HG02759 (cell line): ENCODE results near the gene SUSD2.
"Not testable (repeated sequence)": the region's sequence is repeated elsewhere in the genome, so short reads cannot be mapped to it uniquely, and the experiment has no call there.

ENCODE experiments used
- ATAC-seq: cut with Tn5 transposase; IDR thresholded peaks from one replicate; pipeline ENCODE4 v1.9.1; 2021; ENCODE audit warnings: mild to moderate bottlenecking, moderate library complexity; ENCODE audit not compliant: unreplicated experiment

SUSD2 gene

DNA sequence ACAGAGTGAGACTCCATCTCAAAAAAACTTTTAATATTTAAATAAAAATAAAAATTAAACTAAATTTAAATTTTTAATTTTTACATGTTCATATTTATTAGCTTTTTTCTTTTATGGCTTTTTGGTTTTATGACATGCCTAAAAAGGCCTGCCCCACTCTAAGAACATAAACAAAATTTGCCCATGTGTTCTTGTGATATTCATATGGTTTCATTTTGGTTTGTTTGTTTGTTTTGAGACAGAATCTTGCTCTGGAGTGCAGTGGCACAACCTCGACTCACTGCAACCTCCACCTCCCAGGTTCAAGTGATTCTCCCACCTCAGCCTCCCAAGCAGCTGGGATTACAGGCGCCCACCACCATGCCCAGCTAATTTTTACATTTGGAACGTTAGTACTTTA lies 27.7 kb downstream of the SUSD2 start:
- no peak for ATAC-seq

- ATAC-seq: no peak
These were observed 28.4 kb downstream of the SUSD2 start for GRCh38 chr22:24209687-24210086.

DNA sequence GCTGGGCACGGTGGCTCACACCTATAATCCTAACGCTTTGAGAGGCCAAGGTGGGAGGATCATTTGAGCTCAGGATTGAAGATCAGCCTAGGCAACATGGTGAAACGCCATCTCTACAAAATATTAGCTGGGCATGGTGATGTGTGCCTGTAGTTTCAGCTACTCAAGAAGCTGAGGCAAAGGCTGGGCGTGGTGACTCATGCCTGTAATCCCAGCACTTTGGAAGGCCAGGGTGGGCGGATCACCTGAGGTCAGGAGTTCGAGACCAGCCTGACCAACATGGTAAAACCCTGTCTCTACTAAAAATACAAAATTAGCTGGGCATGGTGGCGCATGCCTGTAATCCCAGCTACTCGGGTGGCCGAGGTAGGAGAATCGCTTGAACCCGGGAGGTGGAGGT lies 29.1 kb downstream of the SUSD2 start:
- ATAC-seq: not testable (repeated sequence)

GRCh38 chr22:24211716-24212115 lies 30.4 kb downstream of the SUSD2 start:
- ATAC-seq: not testable (repeated sequence)

- not testable (repeated sequence) for ATAC-seq
These were observed 31.8 kb downstream of the SUSD2 start for GRCh38 chr22:24213111-24213510.

DNA sequence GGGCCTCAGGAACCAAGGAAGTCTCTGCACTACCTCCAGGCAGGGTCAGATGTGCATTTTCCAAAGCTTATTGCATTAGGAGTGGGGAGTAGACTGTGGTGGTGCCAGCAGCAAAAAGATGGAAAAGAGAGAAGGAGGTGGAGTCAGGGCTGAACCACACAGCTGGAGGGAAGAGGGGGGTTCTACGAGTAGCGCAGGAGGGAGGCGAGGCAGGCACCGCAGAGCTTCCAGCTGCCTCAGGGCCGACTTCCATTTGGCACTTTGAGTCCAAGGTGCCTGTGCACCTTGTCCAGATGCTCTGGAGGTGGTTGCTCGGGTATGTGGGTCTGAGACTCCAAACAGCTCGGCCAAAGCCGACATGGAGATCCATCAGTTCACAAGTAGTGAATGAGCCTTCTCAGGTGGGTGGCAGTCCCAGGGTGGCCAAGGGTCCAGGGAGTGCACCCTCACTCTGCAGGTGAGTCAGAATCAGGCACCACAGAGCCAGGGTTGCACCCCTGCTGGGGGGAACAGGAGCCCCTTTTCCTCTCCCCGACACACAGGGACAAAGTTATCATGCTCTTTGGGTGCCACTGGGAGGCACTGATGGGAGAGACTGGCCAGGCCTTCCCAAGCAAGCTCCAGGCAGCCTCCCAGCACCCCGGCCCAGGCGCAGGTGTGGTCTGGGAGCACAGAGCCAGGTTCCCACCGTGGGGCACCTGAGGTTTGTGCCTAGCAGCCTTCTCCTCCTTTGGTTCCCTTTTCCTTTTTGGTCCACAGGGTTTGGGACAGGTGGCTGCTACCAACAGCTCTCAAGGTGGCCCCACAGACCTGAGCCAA lies 33.4 kb downstream of the SUSD2 start:
- no peak for ATAC-seq

DNA sequence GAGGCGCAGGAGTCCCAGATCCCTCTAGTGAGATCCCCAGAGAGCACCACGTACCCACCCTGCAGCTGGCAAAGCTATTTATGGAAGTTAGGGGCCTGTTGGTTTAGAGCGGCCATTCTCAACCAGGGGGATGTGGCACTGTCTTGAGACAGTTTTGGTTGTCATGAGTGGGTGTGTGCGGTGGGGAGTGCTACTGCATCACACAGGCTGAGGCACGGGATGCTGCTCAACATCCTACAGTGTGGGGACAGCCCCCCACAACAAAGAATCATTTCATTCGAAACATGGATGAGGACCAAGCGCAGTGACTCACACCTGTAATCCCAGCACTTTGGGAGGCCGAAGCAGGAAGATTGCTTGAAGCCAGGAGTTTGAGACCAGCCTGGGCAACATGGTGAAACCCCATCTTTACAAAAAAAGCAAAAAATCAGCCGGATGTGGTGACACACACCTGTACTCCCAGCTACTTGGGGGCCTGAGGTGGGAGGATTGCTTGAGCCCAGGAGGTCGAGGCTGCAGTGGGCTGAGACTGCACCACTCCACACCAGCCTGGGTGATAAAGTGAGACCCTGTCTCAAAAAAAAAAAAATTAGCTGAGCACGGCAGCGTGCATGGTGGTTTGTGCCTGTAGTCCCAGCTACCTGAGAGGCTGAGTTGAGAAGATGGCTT lies 35.4 kb downstream of the SUSD2 start:
- ATAC-seq: no peak

DNA sequence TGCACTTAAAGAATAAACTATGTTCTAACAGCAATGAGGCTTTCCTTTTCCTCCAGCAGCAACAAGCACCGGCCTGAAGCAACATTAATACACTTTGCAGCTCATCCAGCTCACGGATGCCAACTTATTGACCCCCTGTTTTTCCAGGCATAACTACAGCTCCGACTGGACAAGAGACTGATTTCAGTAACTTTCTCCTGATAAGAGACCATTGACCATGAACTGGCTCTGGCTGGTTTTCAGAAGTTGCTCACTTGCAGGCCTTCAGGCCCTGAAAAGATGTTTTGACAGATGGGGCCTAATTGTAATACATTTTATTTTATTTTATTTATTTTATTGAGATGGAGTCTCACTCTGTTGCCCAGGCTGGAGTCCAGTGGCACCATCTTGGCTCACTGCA lies 36.1 kb downstream of the SUSD2 start:
- ATAC-seq: no peak

GRCh38 chr22:24219750-24220149 lies 38.5 kb downstream of the SUSD2 start:
- no peak for ATAC-seq

- ATAC-seq: no peak
These were observed 43.2 kb downstream of the SUSD2 start for GRCh38 chr22:24224468-24224867.

GRCh38 chr22:24225044-24225601 lies 43.8 kb downstream of the SUSD2 start:
- no peak for ATAC-seq

- ATAC-seq: no peak
These were observed 44.7 kb downstream of the SUSD2 start for GRCh38 chr22:24225951-24226350.

GRCh38 chr22:24230911-24231656 lies 49.8 kb downstream of the SUSD2 start:
- ATAC-seq: no peak

DNA sequence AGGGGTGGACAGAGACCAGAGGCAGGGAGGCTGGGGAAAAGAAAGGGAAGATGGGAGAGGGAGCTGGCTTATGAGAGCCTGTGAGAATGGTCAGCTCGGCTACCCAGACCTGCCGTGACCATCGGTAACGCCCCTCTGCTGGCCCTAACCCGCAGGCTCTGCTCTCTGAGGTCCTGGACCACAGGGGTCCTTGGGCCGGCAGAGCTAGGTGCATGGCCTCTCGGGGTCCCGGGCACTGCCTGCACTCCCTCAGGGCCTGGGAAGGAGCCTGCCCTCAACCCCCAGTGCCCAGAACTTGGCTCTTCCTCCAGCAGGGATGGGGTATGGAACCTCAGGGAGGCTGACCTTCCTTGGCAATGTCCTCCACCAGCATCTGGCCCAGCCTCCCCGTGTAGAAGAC lies 50.4 kb downstream of the SUSD2 start:
- no peak for ATAC-seq

DNA sequence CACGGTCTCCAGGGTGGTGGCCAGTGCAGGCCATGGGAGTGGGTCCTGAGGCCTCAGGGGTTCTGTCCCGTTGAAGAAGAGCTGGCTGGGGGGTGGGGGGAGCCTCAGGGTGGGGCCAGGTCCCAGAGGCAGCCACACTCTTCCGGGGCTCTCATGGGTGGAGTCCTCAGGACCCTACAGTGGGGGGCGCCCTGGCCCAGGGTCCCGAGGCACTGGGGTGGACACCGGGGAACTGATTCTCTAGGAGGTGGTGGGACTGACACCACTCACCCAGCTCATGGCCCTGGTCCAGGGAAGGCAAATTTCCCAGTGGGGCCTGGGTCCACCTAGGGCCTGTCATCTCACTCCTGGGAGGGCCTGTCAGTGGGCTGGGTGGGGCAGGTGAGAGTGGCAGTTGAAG lies 50.8 kb downstream of the SUSD2 start:
- no peak for ATAC-seq

DNA sequence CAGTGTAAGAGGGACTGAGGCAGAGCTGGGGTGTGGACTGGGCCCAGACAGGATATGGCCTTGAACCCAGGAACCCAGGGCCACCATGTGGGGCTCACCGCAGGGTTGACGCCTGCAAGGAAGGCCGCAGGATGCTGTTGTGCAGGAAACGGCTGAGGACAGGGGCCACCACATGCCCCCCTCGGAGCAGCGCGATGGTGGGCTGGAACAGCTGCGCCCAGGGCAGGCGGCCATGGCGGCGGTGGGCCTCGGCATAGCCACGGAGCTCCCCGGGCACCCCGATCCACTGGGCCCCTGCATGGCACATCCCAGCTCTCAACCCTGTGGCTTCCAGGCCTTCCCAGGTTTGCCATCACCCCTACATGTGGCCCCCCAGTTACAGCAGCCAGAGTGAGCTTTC lies 51.4 kb downstream of the SUSD2 start:
- ATAC-seq: no peak

- ATAC-seq: no peak
These were observed 51.9 kb downstream of the SUSD2 start for GRCh38 chr22:24233235-24233634.

GRCh38 chr22:24233816-24234215 lies 52.5 kb downstream of the SUSD2 start:
- no peak for ATAC-seq

DNA sequence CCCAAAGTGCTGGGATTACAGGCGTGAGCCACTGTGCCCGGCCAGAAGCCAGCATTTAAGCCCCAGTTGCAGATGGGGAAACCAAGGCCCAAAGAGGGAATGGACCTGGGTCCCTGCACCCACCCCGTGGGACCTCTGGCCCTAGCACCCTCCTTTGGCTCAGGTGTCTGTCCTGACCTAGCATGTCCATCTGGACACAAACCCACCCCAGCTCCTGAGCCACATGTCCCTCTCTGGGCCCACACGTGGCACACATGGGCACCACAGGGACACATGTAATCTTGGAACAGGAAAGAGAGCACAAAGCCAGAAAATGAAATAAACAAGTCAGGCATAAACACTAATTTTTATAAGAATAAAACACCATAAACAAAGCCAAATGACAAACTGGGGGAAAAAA lies 54.0 kb downstream of the SUSD2 start:
- no peak for ATAC-seq

GRCh38 chr22:24236656-24237055 lies 55.4 kb downstream of the SUSD2 start:
- no peak for ATAC-seq

DNA sequence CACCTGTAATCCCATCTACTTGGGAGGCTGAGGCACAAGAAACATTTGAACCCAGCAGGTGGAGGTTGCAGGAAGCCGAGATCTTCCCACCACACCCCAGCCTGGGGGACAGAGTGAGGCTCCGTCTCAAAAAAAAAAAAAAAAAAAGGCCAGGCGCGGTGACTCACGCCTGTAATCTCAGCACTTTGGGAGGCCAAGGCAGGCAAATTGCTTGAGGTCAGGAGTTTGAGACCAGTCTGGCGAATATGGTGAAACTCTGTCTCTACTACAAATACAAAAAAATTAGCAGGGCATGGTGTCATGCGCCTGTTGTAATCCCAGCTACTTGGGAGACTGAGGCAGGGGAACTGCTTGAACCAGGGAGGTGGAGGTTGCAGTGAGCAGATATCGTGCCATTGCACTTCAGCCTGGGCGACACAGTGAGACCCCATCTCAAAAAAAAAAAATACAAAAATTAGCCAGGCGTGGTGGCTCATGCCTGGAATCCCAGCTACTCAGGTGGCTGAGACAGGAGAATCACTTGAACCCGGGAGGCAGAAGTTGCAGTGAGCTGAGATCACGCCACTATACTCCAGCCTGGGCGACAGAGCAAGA lies 56.9 kb downstream of the SUSD2 start:
- not testable (repeated sequence) for ATAC-seq
